Gastrocnemius medialis (tissue), 4 donors: Measurements from ENCODE around the gene CTU2. TPM values are rescaled to one million over a fixed set of nuclear protein-coding genes. Genes with fewer than 3 reads are reported as not detected.

Experiments used
- ATAC-seq, 2 donors: fragments of 150-250 bp; one replicate each; pipeline ENCODE4 v1.9.1; 2016
- DNase-seq, 2 donors: peaks; one replicate each; pipeline ENCODE4 v3.0.0-alpha.2; 2019
- H3K27ac ChIP-seq, 4 donors: fragments of 200-600 bp; sonication (generic); 1 replicate in 1 of 4; 2 replicates in 3 of 4; pipeline ENCODE4 v1.5.1; 2016 to 2018; ENCODE audit warnings: mild to moderate bottlenecking in 2 of 4, moderate library complexity in 1 of 4
- H3K27me3 ChIP-seq, 3 donors: fragments of 200-600 bp; sonication (generic) in 2 of 3; 1 replicate in 1 of 3; 2 replicates in 2 of 3; pipeline versions ENCODE4 v1.5.1 to v1.6.0; 2016 to 2019; ENCODE audit warnings: mild to moderate bottlenecking in 1 of 3, moderate library complexity in 1 of 3
- H3K36me3 ChIP-seq, 2 donors: fragments of 200-600 bp; sonication (generic) in 1 of 2; one replicate each; pipeline ENCODE4 v1.5.1; 2017 to 2018
- H3K4me1 ChIP-seq, 2 donors: fragments of 200-600 bp; sonication (generic) in 1 of 2; one replicate each; pipeline ENCODE4 v1.5.1; 2016 to 2017; ENCODE audit warnings: mild to moderate bottlenecking in 2 of 2
- H3K4me3 ChIP-seq, 4 donors: fragments of 200-600 bp; sonication (generic) in 3 of 4; 1 replicate in 1 of 4; 2 replicates in 3 of 4; pipeline ENCODE4 v1.5.1; 2016 to 2019; ENCODE audit warnings: mild to moderate bottlenecking in 2 of 4
- H3K9me3 ChIP-seq, 3 donors: fragments of 200-600 bp; sonication (generic) in 2 of 3; 1 replicate in 1 of 3; 2 replicates in 2 of 3; pipeline ENCODE4 v1.5.1; 2016 to 2019
- CTCF ChIP-seq, 5 experiments: fragments of 450-650 bp in 3 of 5; fragments of 200-600 bp in 2 of 5; sonication (generic) in 2 of 5; IDR thresholded peaks in 4 of 5; conservative IDR thresholded peaks in 1 of 5; 1 replicate in 4 of 5; 2 replicates in 1 of 5; pipeline ENCODE4 v1.5.1; 2016 to 2019; ENCODE audit warnings: antibody characterized with exemption in 5 of 5, mild to moderate bottlenecking in 3 of 5, moderate library complexity in 3 of 5
- POLR2A ChIP-seq, 2 donors: fragments of 450-650 bp; IDR thresholded peaks; one replicate each; pipeline ENCODE4 v1.6.1; 2017; ENCODE audit warnings: antibody characterized with exemption in 2 of 2, mild to moderate bottlenecking in 2 of 2, moderate library complexity in 2 of 2
- in situ Hi-C, 4 donors: fragments of 200-750 bp; cut with MboI; loops; one replicate each; pipeline versions ENCODE4 v1.15.0 to v1.8.0; 2017; ENCODE audit warnings: low sequenced_read_pairs in 4 of 4
- intact Hi-C: fragments of 100-400 bp; cut with DNase I; formaldehyde crosslinking; loops from one replicate; pipeline ENCODE4 v1.15.1; 2023; ENCODE audit warnings: low total_unique reads
- total RNA-seq, 4 donors: library from RNA; depleted of rRNA; stranded (reverse); fragments of >200 nt; gene quantifications; one replicate each; pipeline versions ENCODE4 v1.1.0 to v1.2.3, GENCODE V29; 2016

CTU2 gene
- total RNA-seq, 4 donors from 2014 or later, result 11.1 to 17.7 (median 14.1) TPM

GRCh38 chr16:88714420-88715302, 8.4 kb downstream of the CTU2 start:
- Histone ChIP-seq H3K9me3 (no peaks in the 10 kb centered on the region), H3K36me3 (peaks cover 0 to 45% of the 10 kb centered on the region in 2 donors), H3K27ac (no peak overlapping the region), H3K4me3 (no peak overlapping the region), H3K27me3 (no peaks in the 10 kb centered on the region), H3K4me1 (no peaks in the 10 kb centered on the region)
- ATAC-seq (no peak), DNase-seq (no peak)
- intact Hi-C loops, result no loop called here
- in situ Hi-C loops, result no loop called here
- no peak for TF ChIP-seq CTCF (IDR thresholded peaks at IDR 0.05 in 4 of 5, conservative IDR thresholded peaks at IDR 0.05 in 1 of 5)
- no peak for TF ChIP-seq POLR2A (IDR thresholded peaks at IDR 0.05)

- ATAC-seq, result no peak
- no peaks in the 10 kb centered on the region for H3K9me3 ChIP-seq
- in situ Hi-C loops (no loop called here), intact Hi-C loops (no loop called here)
- no peaks in the 10 kb centered on the region for H3K27me3 ChIP-seq
- H3K36me3 ChIP-seq, result peaks cover 0 to 45% of the 10 kb centered on the region in 2 donors
- TF ChIP-seq CTCF (IDR thresholded peaks at IDR 0.05 in 4 of 5, conservative IDR thresholded peaks at IDR 0.05 in 1 of 5), result no peak
- TF ChIP-seq POLR2A (IDR thresholded peaks at IDR 0.05), result no peak
- DNase-seq, result no peak
- H3K27ac ChIP-seq, result no peak overlapping the region
- no peaks in the 10 kb centered on the region for H3K4me1 ChIP-seq
- H3K4me3 ChIP-seq, result no peak overlapping the region
Observed at GRCh38 chr16:88715312-88716190, 9.2 kb downstream of the CTU2 start.

GRCh38 chr16:88716201-88716600, 9.9 kb downstream of the CTU2 start:
- no peak overlapping the region for H3K4me3 ChIP-seq
- in situ Hi-C loops, result no loop called here
- H3K27ac ChIP-seq, result no peak overlapping the region
- H3K27me3 ChIP-seq, result no peaks in the 10 kb centered on the region
- ATAC-seq, result no peak
- peaks cover 0 to 45% of the 10 kb centered on the region in 2 donors for H3K36me3 ChIP-seq
- H3K4me1 ChIP-seq, result no peaks in the 10 kb centered on the region
- TF ChIP-seq CTCF (IDR thresholded peaks at IDR 0.05 in 4 of 5, conservative IDR thresholded peaks at IDR 0.05 in 1 of 5), result no peak
- H3K9me3 ChIP-seq, result no peaks in the 10 kb centered on the region
- DNase-seq, result no peak
- intact Hi-C loops, result no loop called here

GRCh38 chr16:88716601-88717001, 10.3 kb downstream of the CTU2 start:
- in situ Hi-C loops (no loop called here), intact Hi-C loops (no loop called here)
- ATAC-seq (no peak), DNase-seq (no peak)
- H3K4me1 ChIP-seq, result no peaks in the 10 kb centered on the region
- H3K4me3 ChIP-seq, result no peak overlapping the region
- H3K27ac ChIP-seq, result no peak overlapping the region
- TF ChIP-seq POLR2A (IDR thresholded peaks at IDR 0.05) (no peak), CTCF (IDR thresholded peaks at IDR 0.05 in 4 of 5, conservative IDR thresholded peaks at IDR 0.05 in 1 of 5) (no peak)
- H3K9me3 ChIP-seq, result no peaks in the 10 kb centered on the region
- H3K36me3 ChIP-seq, result peaks cover 0 to 45% of the 10 kb centered on the region in 2 donors
- H3K27me3 ChIP-seq, result no peaks in the 10 kb centered on the region
